Vagina (tissue), 2 donors: ENCODE results near the gene CCDC169. TPM values are rescaled to one million over a fixed set of nuclear protein-coding genes. Genes with fewer than 3 reads are reported as not detected.
A peak's percentile ranks its signal among the peaks of the same experiment; 100 is the strongest.
"Not testable (repeated sequence)": the region's sequence is repeated elsewhere in the genome, so short reads cannot be mapped to it uniquely, and the experiment has no call there.

Source experiments
- DNase-seq, 2 donors: peaks; one replicate each; pipeline ENCODE4 v3.0.0-alpha.2; 2017; ENCODE audit errors: extremely low spot score in 2 of 2
- H3K27ac ChIP-seq: fragments of 200-600 bp; sonication (generic); one replicate; pipeline ENCODE4 v1.5.1; 2019
- H3K27me3 ChIP-seq: fragments of 200-600 bp; sonication (generic); one replicate; pipeline ENCODE4 v1.5.1; 2019
- H3K36me3 ChIP-seq, 2 donors: fragments of 200-600 bp; sonication (generic); one replicate each; pipeline ENCODE4 v1.5.1; 2017 to 2019
- H3K4me1 ChIP-seq: fragments of 200-600 bp; sonication (generic); one replicate; pipeline ENCODE4 v1.5.1; 2019
- H3K4me3 ChIP-seq, 2 donors: fragments of 200-600 bp; sonication (generic); 1 replicate in 1 of 2; 2 replicates in 1 of 2; pipeline ENCODE4 v1.5.1; 2016 to 2019
- H3K9me3 ChIP-seq: fragments of 200-600 bp; sonication (generic); one replicate; pipeline ENCODE4 v1.5.1; 2019
- CTCF ChIP-seq, 3 experiments: fragments of 450-650 bp in 2 of 3; fragments of 200-600 bp in 1 of 3; sonication (generic) in 1 of 3; IDR thresholded peaks; one replicate each; pipeline ENCODE4 v1.5.1; 2017 to 2019; ENCODE audit warnings: antibody characterized with exemption in 3 of 3, mild to moderate bottlenecking in 2 of 3, moderate library complexity in 2 of 3
- POLR2A ChIP-seq, 2 donors: fragments of 450-650 bp; IDR thresholded peaks; one replicate each; pipeline ENCODE4 v1.6.1; 2017; ENCODE audit warnings: antibody characterized with exemption in 2 of 2, mild to moderate bottlenecking in 2 of 2, moderate library complexity in 2 of 2
- POLR2AphosphoS5 ChIP-seq, 2 donors: sonication (generic); formaldehyde crosslinking; IDR thresholded peaks; one replicate each; pipeline ENCODE4 v1.9.0; 2017; ENCODE audit warnings: antibody characterized with exemption in 2 of 2, mild to moderate bottlenecking in 2 of 2, low read depth in 1 of 2; ENCODE audit not compliant: insufficient read depth in 1 of 2
- intact Hi-C: fragments of 100-400 bp; cut with DNase I; formaldehyde crosslinking; loops from one replicate; pipeline ENCODE4 v1.15.1; 2023
- total RNA-seq: library from RNA; depleted of rRNA; stranded (reverse); fragments of >200 nt; gene quantifications from one replicate; pipeline ENCODE4 v1.2.3, GENCODE V29; 2016

The CCDC169 gene
- total RNA-seq, 1 donor from 2014 or later = not detected

DNA sequence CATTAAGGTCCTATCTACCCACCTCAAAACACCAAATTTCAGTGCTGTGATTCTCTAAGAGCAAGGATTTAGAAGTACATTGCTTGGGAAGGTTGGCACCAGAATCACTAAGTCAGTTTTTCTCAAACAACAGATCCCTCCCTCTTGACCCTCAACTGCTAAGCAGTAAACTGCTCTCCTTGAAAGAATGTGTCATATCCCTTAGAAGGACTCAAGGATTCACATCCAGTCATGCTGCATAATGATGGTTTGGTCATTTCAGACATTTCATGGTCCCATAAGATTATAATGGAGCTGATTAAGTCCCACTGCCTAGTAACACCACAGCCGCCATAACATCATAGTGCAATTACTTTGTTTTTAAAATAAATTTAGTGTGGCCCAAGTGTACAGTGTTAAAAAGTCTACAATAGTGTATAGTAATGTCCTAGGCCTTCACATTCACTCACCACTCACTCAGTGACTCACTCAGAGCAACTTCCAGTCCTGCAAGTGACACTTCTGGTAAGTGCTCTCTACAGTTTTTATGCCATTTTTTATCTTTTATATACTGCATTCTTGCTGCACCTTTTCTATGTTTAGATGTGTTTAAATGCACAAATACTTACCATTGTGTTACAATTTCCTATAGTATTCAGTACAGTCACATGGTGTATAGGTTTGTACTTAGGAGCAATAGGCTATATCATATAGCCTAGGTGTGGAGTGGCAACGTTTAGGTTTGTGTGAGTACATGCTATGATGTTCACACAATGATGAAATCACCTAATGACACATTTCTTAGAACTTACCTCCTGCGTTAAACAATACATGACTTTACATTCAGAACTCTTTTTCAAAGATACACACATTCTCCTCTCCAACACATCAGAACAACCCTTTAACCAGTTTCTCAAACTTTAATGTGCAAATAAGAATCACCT is 15.7 kb upstream of the CCDC169 start:
- Histone ChIP-seq H3K4me1 (no peaks in the 10 kb centered on the region), H3K36me3 (peaks cover 0 to 45% of the 10 kb centered on the region in 2 donors), H3K4me3 (no peak overlapping the region), H3K9me3 (no peaks in the 10 kb centered on the region), H3K27ac (no peak overlapping the region), H3K27me3 (no peaks in the 10 kb centered on the region)
- TF ChIP-seq CTCF (IDR thresholded peaks at IDR 0.05) = no peak
- no peak for TF ChIP-seq POLR2AphosphoS5 (IDR thresholded peaks at IDR 0.05; ENCODE audit: insufficient read depth in 1 of 2, low read depth in 1 of 2)
- no peak for TF ChIP-seq POLR2A (IDR thresholded peaks at IDR 0.05)
- DNase-seq = no peak
- intact Hi-C loops = no loop called here

- Histone ChIP-seq H3K27me3 (no peaks in the 10 kb centered on the region), H3K27ac (no peak overlapping the region), H3K9me3 (no peaks in the 10 kb centered on the region), H3K4me1 (no peaks in the 10 kb centered on the region), H3K36me3 (peaks cover 0 to 45% of the 10 kb centered on the region in 2 donors), H3K4me3 (no peak overlapping the region)
- DNase-seq = no peak
- intact Hi-C loops = no loop called here
- TF ChIP-seq POLR2AphosphoS5 (IDR thresholded peaks at IDR 0.05; ENCODE audit: insufficient read depth in 1 of 2, low read depth in 1 of 2) (no peak), POLR2A (IDR thresholded peaks at IDR 0.05) (no peak), CTCF (IDR thresholded peaks at IDR 0.05) (no peak)
These were observed 12.9 kb upstream of the CCDC169 start for GRCh38 chr13:36310417-36311108.

DNA sequence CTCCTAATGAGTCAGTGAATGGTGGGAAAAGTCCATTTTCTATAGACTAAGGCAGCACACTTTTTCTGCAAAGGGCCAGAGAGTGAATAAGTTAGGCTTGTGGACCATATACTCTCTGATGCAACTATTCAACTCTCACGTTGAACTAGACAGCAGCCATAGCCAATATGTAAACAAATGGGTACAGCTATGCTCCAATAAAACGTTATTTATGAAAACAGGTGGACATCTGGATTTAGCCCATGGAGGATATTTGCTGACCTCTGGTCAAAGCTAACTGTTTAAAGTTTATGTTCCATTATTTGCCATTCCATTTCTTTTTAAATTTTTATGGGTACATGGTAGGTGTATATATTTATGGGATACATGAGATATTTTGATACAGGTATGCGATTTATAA is 4.7 kb upstream of the CCDC169 start:
- Histone ChIP-seq H3K27ac (no peak overlapping the region), H3K27me3 (no peaks in the 10 kb centered on the region), H3K4me1 (peaks cover 18% of the 10 kb centered on the region), H3K9me3 (no peaks in the 10 kb centered on the region), H3K4me3 (no peak overlapping the region), H3K36me3 (peaks cover 0 to 12% of the 10 kb centered on the region in 2 donors)
- no peak for DNase-seq
- intact Hi-C loops = no loop called here
- no peak for TF ChIP-seq POLR2A (IDR thresholded peaks at IDR 0.05)
- TF ChIP-seq POLR2AphosphoS5 (IDR thresholded peaks at IDR 0.05; ENCODE audit: insufficient read depth in 1 of 2, low read depth in 1 of 2) = no peak
- TF ChIP-seq CTCF (IDR thresholded peaks at IDR 0.05) = no peak

DNA sequence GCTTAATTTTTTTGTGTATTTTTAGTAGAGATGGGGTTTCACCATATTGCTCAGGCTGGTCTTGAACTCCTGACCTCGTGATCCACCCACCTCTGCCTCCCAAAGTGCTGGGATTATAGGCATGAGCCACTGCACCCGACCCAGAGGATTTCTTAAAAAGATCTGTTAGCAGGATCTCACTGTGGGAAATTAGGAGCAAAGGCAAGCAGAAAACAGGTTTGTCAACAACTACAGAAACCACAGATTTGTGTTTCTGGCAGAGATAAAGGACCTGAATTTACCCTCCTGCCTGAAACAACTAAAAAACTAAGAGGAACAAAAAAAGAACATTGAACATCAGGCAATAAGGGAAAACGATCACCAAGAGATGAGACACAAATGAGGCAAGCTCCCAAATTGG is 1.9 kb upstream of the CCDC169 start:
- peaks cover 18% of the 10 kb centered on the region for H3K4me1 ChIP-seq
- not testable (repeated sequence) for H3K27ac ChIP-seq, H3K27me3 ChIP-seq, DNase-seq, H3K9me3 ChIP-seq, H3K4me3 ChIP-seq
- H3K36me3 ChIP-seq = peaks cover 0 to 12% of the 10 kb centered on the region in 2 donors
- intact Hi-C loops = loop anchor here (10.0 kb wide), 1 partner anchor 45 kb away; the partner anchor contains the start of gene SPART

DNA sequence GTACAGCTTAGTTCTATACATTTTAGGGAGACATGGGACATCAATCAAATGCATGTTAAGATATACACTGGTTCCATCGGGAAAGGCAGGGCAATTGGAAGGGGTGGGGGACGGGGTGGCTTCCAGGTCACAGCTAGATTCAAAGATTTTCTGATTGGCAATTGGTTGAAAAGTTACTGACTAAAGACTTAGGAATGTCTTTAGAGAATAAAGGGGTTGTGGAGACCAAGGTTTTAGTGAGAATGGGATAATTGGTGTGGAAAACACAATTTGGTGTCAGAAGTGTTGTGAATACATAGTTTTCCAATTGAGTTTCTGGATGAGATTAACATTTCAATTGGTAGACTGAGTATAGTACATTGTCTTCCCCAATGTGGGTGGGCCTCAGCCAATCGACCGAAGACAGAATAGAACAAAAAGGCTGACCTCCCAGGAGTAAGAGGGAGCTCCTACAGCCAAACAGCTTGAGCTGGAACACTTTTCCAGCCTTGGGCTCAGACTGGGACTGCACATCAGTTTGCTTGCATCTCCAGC is 988 bp upstream of the CCDC169 start:
- Histone ChIP-seq H3K4me3 (peak overlapping the region in 1 of 2 donors; percentile 62), H3K27ac (peak overlapping the region; percentile 67), H3K27me3 (no peaks in the 10 kb centered on the region), H3K4me1 (peaks cover 18% of the 10 kb centered on the region), H3K36me3 (peaks cover 0 to 4% of the 10 kb centered on the region in 2 donors), H3K9me3 (no peaks in the 10 kb centered on the region)
- DNase-seq = no peak
- TF ChIP-seq POLR2AphosphoS5 (IDR thresholded peaks at IDR 0.05; ENCODE audit: insufficient read depth in 1 of 2, low read depth in 1 of 2) = no peak
- no peak for TF ChIP-seq CTCF (IDR thresholded peaks at IDR 0.05)
- no peak for TF ChIP-seq POLR2A (IDR thresholded peaks at IDR 0.05)
- intact Hi-C loops = loop anchor here (10.0 kb wide), 1 partner anchor 46 kb away; the partner anchor contains the start of gene SPART
